ENCODE measurements around the gene VSIG10. TPM values are rescaled to one million over a fixed set of nuclear protein-coding genes. Genes with fewer than 3 reads are reported as not detected.
A peak's percentile ranks its signal among the peaks of the same experiment; 100 is the strongest.

The VSIG10 gene
- polyA plus RNA-seq, 1 donor (not counting 4 experiments of a cell fraction or from before 2014, with no cell fraction given), result 11.4 TPM

DNA sequence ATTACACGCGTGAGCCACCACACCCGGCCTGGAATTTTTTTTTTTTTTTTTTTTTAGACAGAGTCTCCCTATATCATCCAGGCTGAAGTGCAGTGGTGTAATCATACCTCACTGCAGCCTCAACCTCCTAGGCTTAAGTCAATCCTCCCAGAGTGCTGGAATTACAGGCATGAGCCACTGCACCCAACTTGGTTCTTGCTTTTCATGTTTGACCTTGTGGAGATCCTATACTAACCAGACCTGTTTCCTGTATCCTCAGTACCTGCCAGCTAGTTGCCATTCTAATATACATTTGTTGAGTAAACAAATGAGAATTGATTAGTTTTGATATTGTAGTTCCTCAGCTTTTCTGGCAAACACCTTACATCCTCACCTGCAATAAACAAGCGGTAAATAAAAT lies 3.2 kb upstream of the VSIG10 start:
- no peak overlapping the region for H3K4me3 ChIP-seq (ENCODE audit: control insufficient read depth in 2 of 3, extremely low read depth in 1 of 3, insufficient read depth in 2 of 3, low read depth in 1 of 3, low read length in 3 of 3)
- no peak overlapping the region for H3K27ac ChIP-seq (ENCODE audit: control insufficient read depth, insufficient read depth, low read length)

DNA sequence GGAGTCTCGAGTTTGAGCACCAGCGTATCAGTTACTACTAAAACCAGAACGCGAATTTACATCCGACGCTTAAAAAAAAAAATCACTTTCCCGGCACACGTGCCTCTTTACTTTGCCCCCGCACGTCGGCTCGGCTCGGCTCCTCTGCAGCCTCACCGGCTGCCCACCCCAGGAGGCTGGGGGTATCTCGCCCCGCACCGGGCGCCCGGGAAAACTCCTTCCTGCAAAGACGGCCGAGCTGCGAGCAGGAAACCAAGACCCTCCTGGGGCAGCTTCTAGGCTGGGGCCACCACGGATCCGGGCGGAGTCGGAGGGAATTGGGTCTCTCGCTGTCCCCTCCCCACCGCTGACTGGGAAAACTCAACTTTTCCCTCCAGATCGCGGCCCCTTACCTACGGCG lies 610 bp downstream of the VSIG10 start:
- Histone ChIP-seq H3K4me2 (ENCODE audit: control insufficient read depth, extremely low read depth, insufficient read depth, low read depth, low read length) (peak overlapping the region; percentile 72), H3K27me3 (ENCODE audit: control insufficient read depth, extremely low read depth, insufficient read depth, low read length) (no peaks in the 10 kb centered on the region), H3K36me3 (ENCODE audit: control insufficient read depth in 2 of 2, extremely low read depth in 1 of 2, insufficient read depth in 2 of 2, low read length in 2 of 2) (no peaks in the 10 kb centered on the region), H3K79me2 (ENCODE audit: control insufficient read depth, insufficient read depth, low read length) (no peaks in the 10 kb centered on the region), H3K27ac (ENCODE audit: control insufficient read depth, insufficient read depth, low read length) (peak overlapping the region; percentile 22), H3K9me1 (ENCODE audit: control insufficient read depth, extremely low read depth, insufficient read depth, low read length) (peaks cover 4% of the 10 kb centered on the region), H3K9me3 (ENCODE audit: control insufficient read depth, low read depth, low read length) (no peaks in the 10 kb centered on the region), H3K4me3 (ENCODE audit: control insufficient read depth in 2 of 3, extremely low read depth in 1 of 3, insufficient read depth in 2 of 3, low read depth in 1 of 3, low read length in 3 of 3) (peak overlapping the region; percentile 82 to 89 (median 83)), H2AFZ (ENCODE audit: control insufficient read depth, low read length) (peak overlapping the region; percentile 88), H3K4me1 (ENCODE audit: control insufficient read depth, extremely low read depth, insufficient read depth, low read length) (peaks cover 24% of the 10 kb centered on the region), H4K20me1 (ENCODE audit: control insufficient read depth, extremely low read depth, insufficient read depth, low read length) (no peaks in the 10 kb centered on the region), H3K9ac (ENCODE audit: control insufficient read depth, extremely low read depth, insufficient read depth, low read length) (peak overlapping the region; percentile 77)
- dilution Hi-C loops (cut with MboI; ENCODE audit: extremely low pct_ligation_motif_present, low sequenced_read_pairs), result no loop called here
- TF ChIP-seq, protein P1, sequence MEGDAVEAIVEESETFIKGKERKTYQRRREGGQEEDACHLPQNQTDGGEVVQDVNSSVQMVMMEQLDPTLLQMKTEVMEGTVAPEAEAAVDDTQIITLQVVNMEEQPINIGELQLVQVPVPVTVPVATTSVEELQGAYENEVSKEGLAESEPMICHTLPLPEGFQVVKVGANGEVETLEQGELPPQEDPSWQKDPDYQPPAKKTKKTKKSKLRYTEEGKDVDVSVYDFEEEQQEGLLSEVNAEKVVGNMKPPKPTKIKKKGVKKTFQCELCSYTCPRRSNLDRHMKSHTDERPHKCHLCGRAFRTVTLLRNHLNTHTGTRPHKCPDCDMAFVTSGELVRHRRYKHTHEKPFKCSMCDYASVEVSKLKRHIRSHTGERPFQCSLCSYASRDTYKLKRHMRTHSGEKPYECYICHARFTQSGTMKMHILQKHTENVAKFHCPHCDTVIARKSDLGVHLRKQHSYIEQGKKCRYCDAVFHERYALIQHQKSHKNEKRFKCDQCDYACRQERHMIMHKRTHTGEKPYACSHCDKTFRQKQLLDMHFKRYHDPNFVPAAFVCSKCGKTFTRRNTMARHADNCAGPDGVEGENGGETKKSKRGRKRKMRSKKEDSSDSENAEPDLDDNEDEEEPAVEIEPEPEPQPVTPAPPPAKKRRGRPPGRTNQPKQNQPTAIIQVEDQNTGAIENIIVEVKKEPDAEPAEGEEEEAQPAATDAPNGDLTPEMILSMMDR (optimal IDR thresholded peaks at IDR 0.05 in 1 of 3, IDR thresholded peaks at IDR 0.05 in 1 of 3, conservative IDR thresholded peaks at IDR 0.05 in 1 of 3; ENCODE audit: extremely low read depth in 1 of 3, insufficient read depth in 2 of 3, low read length in 3 of 3), result no peak
- TF ChIP-seq EZH2 (IDR thresholded peaks at IDR 0.05; ENCODE audit: low read length), result no peak
- no peak for DNase-seq (ENCODE audit: low read depth, low spot score)
- no peak for FAIRE-seq

More for the DNA sequence above, 3.2 kb upstream of the VSIG10 start:
- DNase-seq (ENCODE audit: low read depth, low spot score) (no peak), FAIRE-seq (no peak)
- Histone ChIP-seq H3K36me3 (ENCODE audit: control insufficient read depth in 2 of 2, extremely low read depth in 1 of 2, insufficient read depth in 2 of 2, low read length in 2 of 2) (no peaks in the 10 kb centered on the region), H3K79me2 (ENCODE audit: control insufficient read depth, insufficient read depth, low read length) (no peaks in the 10 kb centered on the region), H2AFZ (ENCODE audit: control insufficient read depth, low read length) (no peak overlapping the region), H3K9me3 (ENCODE audit: control insufficient read depth, low read depth, low read length) (no peaks in the 10 kb centered on the region), H3K9ac (ENCODE audit: control insufficient read depth, extremely low read depth, insufficient read depth, low read length) (no peak overlapping the region), H3K9me1 (ENCODE audit: control insufficient read depth, extremely low read depth, insufficient read depth, low read length) (peaks cover 4% of the 10 kb centered on the region), H4K20me1 (ENCODE audit: control insufficient read depth, extremely low read depth, insufficient read depth, low read length) (no peaks in the 10 kb centered on the region), H3K4me1 (ENCODE audit: control insufficient read depth, extremely low read depth, insufficient read depth, low read length) (peaks cover 13% of the 10 kb centered on the region), H3K27me3 (ENCODE audit: control insufficient read depth, extremely low read depth, insufficient read depth, low read length) (no peaks in the 10 kb centered on the region), H3K4me2 (ENCODE audit: control insufficient read depth, extremely low read depth, insufficient read depth, low read depth, low read length) (no peak overlapping the region)
- dilution Hi-C loops (cut with MboI; ENCODE audit: extremely low pct_ligation_motif_present, low sequenced_read_pairs), result no loop called here
- no peak for TF ChIP-seq EZH2 (IDR thresholded peaks at IDR 0.05; ENCODE audit: low read length)
- TF ChIP-seq, protein P1 (optimal IDR thresholded peaks at IDR 0.05 in 1 of 3, IDR thresholded peaks at IDR 0.05 in 1 of 3, conservative IDR thresholded peaks at IDR 0.05 in 1 of 3; ENCODE audit: extremely low read depth in 1 of 3, insufficient read depth in 2 of 3, low read length in 3 of 3), result no peak
